Neural progenitor cell (in vitro differentiated cells): ENCODE measurements around the gene INCA1. TPM values are rescaled to one million over a fixed set of nuclear protein-coding genes. Genes with fewer than 3 reads are reported as not detected.

Experiments used
- DNase-seq: peaks from one replicate; pipeline ENCODE4 v3.0.0-alpha.2; 2016; ENCODE audit warnings: low spot score
- H2AFZ ChIP-seq: fragments of 200-600 bp; sonication (generic); replicated peaks from 2 replicates; pipeline ENCODE4 v1.6.1; 2016; ENCODE audit warnings: antibody characterized with exemption
- H3F3A ChIP-seq: fragments of 200-600 bp; sonication (generic); 2 replicates; pipeline ENCODE4 v1.6.1; 2016; ENCODE audit warnings: antibody characterized with exemption, low read depth
- H3K27ac ChIP-seq: fragments of 200-600 bp; sonication (generic); 2 replicates; pipeline ENCODE4 v1.5.1; 2016; ENCODE audit warnings: mild to moderate bottlenecking
- H3K27me3 ChIP-seq: fragments of 200-600 bp; sonication (generic); 2 replicates; pipeline ENCODE4 v1.6.1; 2016; ENCODE audit warnings: mild to moderate bottlenecking, moderate library complexity
- H3K36me3 ChIP-seq: fragments of 200-600 bp; sonication (generic); 2 replicates; pipeline ENCODE4 v1.5.1; 2016
- H3K4me1 ChIP-seq: fragments of 200-600 bp; sonication (generic); 2 replicates; pipeline ENCODE4 v1.6.1; 2016; ENCODE audit warnings: mixed run types
- H3K4me2 ChIP-seq: fragments of 200-600 bp; sonication (generic); 2 replicates; pipeline ENCODE4 v1.6.1; 2016
- H3K4me3 ChIP-seq: fragments of 200-600 bp; sonication (generic); 2 replicates; pipeline ENCODE4 v1.5.1; 2016
- H3K79me2 ChIP-seq: fragments of 200-600 bp; sonication (generic); 2 replicates; pipeline ENCODE4 v1.6.1; 2016; ENCODE audit warnings: low read depth
- H3K9ac ChIP-seq: fragments of 200-600 bp; sonication (generic); 2 replicates; pipeline ENCODE4 v1.6.1; 2016
- H3K9me3 ChIP-seq: fragments of 200-600 bp; sonication (generic); 2 replicates; pipeline ENCODE4 v1.5.1; 2016; ENCODE audit warnings: low read depth
- H4K20me1 ChIP-seq: fragments of 200-600 bp; sonication (generic); 2 replicates; pipeline ENCODE4 v1.6.1; 2016; ENCODE audit warnings: low read depth
- H3K27ac Mint-ChIP-seq: 3 replicates; pipeline ENCODE4 v1.8.0; 2021; ENCODE audit warnings: mixed read lengths
- H3K27me3 Mint-ChIP-seq: 2 replicates; pipeline ENCODE4 v1.8.0; 2022; ENCODE audit warnings: low read depth, mild to moderate bottlenecking, inconsistent platforms, moderate library complexity, mixed read lengths; ENCODE audit not compliant: insufficient read depth
- H3K36me3 Mint-ChIP-seq: 3 replicates; pipeline ENCODE4 v1.8.0; 2021; ENCODE audit warnings: mixed read lengths
- H3K4me1 Mint-ChIP-seq: 3 replicates; pipeline ENCODE4 v1.8.0; 2021; ENCODE audit warnings: mixed read lengths
- H3K4me3 Mint-ChIP-seq: 3 replicates; pipeline ENCODE4 v1.8.0; 2021; ENCODE audit warnings: mild to moderate bottlenecking, moderate library complexity, mixed read lengths
- H3K9me3 Mint-ChIP-seq: 3 replicates; pipeline ENCODE4 v1.8.0; 2020; ENCODE audit warnings: mixed read lengths
- EZH2 ChIP-seq: fragments of 200-600 bp; sonication (generic); IDR thresholded peaks from 2 replicates; pipeline ENCODE4 v1.6.1; 2017; ENCODE audit warnings: antibody characterized with exemption, mild to moderate bottlenecking, moderate library complexity
- EZH2phosphoT487 ChIP-seq: fragments of 200-600 bp; sonication (generic); IDR thresholded peaks from 2 replicates; pipeline ENCODE4 v1.6.1; 2017; ENCODE audit warnings: antibody characterized with exemption
- total RNA-seq: library from RNA; depleted of rRNA; stranded (reverse); fragments of >200 nt; gene quantifications from 2 replicates; pipeline ENCODE4 v1.2.3, GENCODE V29; 2015; ENCODE audit warnings: low replicate concordance
- TF ChIP-seq, protein P1 (sequence below): fragments of 200-600 bp; sonication (generic); IDR thresholded peaks from 2 replicates; pipeline ENCODE4 v1.5.1; 2017; ENCODE audit warnings: antibody characterized with exemption, mild to moderate bottlenecking

Gene INCA1
- total RNA-seq, 1 donor from 2014 or later: 0.52 TPM

- H3K4me2 ChIP-seq: no peak overlapping the region
- Mint-ChIP-seq H3K36me3 (peaks cover 20% of the 10 kb centered on the region), H3K27me3 (no peaks in the 10 kb centered on the region), H3K4me1 (no peaks in the 10 kb centered on the region), H3K9me3 (no peaks in the 10 kb centered on the region), H3K4me3 (no peak overlapping the region), H3K27ac (no peak overlapping the region)
- no peaks in the 10 kb centered on the region for H3F3A ChIP-seq
- H3K9me3 ChIP-seq: no peaks in the 10 kb centered on the region
- no peaks in the 10 kb centered on the region for H4K20me1 ChIP-seq
- no peak for DNase-seq
- no peaks in the 10 kb centered on the region for H3K36me3 ChIP-seq
- no peak overlapping the region for H3K27ac ChIP-seq
- no peak overlapping the region for H3K9ac ChIP-seq
- no peaks in the 10 kb centered on the region for H3K79me2 ChIP-seq
- H2AFZ ChIP-seq: no peak overlapping the region
- TF ChIP-seq EZH2 (no peak), EZH2phosphoT487 (no peak)
- TF ChIP-seq, protein P1, sequence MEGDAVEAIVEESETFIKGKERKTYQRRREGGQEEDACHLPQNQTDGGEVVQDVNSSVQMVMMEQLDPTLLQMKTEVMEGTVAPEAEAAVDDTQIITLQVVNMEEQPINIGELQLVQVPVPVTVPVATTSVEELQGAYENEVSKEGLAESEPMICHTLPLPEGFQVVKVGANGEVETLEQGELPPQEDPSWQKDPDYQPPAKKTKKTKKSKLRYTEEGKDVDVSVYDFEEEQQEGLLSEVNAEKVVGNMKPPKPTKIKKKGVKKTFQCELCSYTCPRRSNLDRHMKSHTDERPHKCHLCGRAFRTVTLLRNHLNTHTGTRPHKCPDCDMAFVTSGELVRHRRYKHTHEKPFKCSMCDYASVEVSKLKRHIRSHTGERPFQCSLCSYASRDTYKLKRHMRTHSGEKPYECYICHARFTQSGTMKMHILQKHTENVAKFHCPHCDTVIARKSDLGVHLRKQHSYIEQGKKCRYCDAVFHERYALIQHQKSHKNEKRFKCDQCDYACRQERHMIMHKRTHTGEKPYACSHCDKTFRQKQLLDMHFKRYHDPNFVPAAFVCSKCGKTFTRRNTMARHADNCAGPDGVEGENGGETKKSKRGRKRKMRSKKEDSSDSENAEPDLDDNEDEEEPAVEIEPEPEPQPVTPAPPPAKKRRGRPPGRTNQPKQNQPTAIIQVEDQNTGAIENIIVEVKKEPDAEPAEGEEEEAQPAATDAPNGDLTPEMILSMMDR: no peak
- no peaks in the 10 kb centered on the region for H3K4me1 ChIP-seq
- no peak overlapping the region for H3K4me3 ChIP-seq
- H3K27me3 ChIP-seq: no peaks in the 10 kb centered on the region
These were observed 23.2 kb upstream of the INCA1 start for GRCh38 chr17:5020502-5021023.

- no peak overlapping the region for H3K4me3 Mint-ChIP-seq
- Histone ChIP-seq H3K27me3 (no peaks in the 10 kb centered on the region), H3K4me2 (no peak overlapping the region), H4K20me1 (no peaks in the 10 kb centered on the region), H2AFZ (no peak overlapping the region), H3F3A (no peaks in the 10 kb centered on the region), H3K4me3 (no peak overlapping the region), H3K27ac (no peak overlapping the region), H3K9me3 (no peaks in the 10 kb centered on the region), H3K4me1 (no peaks in the 10 kb centered on the region), H3K9ac (no peak overlapping the region), H3K79me2 (no peaks in the 10 kb centered on the region), H3K36me3 (no peaks in the 10 kb centered on the region)
- H3K36me3 Mint-ChIP-seq: peaks cover 22% of the 10 kb centered on the region
- H3K27ac Mint-ChIP-seq: no peak overlapping the region
- H3K27me3 Mint-ChIP-seq: no peaks in the 10 kb centered on the region
- H3K4me1 Mint-ChIP-seq: no peaks in the 10 kb centered on the region
- H3K9me3 Mint-ChIP-seq: no peaks in the 10 kb centered on the region
- TF ChIP-seq, protein P1: peak; percentile 22
- no peak for TF ChIP-seq EZH2phosphoT487
- peak; percentile 25 for DNase-seq
These were observed 22.2 kb upstream of the INCA1 start for GRCh38 chr17:5019475-5019956.

DNA sequence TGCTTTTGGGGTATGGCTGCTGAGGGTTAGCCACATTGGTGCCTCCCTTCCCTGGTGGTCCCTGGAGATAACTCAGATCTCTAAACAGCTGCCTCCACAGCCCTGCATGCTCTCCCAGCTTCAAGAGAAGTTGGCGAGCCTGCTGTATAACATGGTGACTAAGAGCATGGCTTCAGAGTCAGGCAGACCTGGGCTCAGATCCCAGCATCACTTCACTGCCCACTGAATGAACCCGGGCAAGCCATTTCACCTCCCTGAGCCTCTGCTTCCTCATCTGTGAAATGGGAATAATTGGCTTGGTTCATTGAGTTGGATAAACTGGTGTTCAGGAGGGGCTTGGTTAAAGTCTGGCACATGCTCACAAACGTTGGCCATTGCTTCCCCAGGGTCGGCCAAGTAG is 17.0 kb upstream of the INCA1 start:
- no peaks in the 10 kb centered on the region for H3K79me2 ChIP-seq
- Mint-ChIP-seq H3K27ac (no peak overlapping the region), H3K4me1 (no peaks in the 10 kb centered on the region), H3K4me3 (no peak overlapping the region), H3K36me3 (peaks cover 24% of the 10 kb centered on the region), H3K9me3 (no peaks in the 10 kb centered on the region), H3K27me3 (peaks cover 3% of the 10 kb centered on the region)
- no peak overlapping the region for H3K9ac ChIP-seq
- H3K27ac ChIP-seq: no peak overlapping the region
- no peaks in the 10 kb centered on the region for H3K27me3 ChIP-seq
- no peaks in the 10 kb centered on the region for H3K4me1 ChIP-seq
- H2AFZ ChIP-seq: no peak overlapping the region
- no peaks in the 10 kb centered on the region for H4K20me1 ChIP-seq
- no peak for TF ChIP-seq EZH2
- TF ChIP-seq, protein P1: no peak
- no peak for TF ChIP-seq EZH2phosphoT487
- H3K9me3 ChIP-seq: no peaks in the 10 kb centered on the region
- no peak for DNase-seq
- no peaks in the 10 kb centered on the region for H3K36me3 ChIP-seq
- no peak overlapping the region for H3K4me2 ChIP-seq
- no peak overlapping the region for H3K4me3 ChIP-seq
- H3F3A ChIP-seq: no peaks in the 10 kb centered on the region
